Measurements from ENCODE around the gene MCTP2. TPM values are rescaled to one million over a fixed set of nuclear protein-coding genes. Genes with fewer than 3 reads are reported as not detected.
"Not testable (repeated sequence)": the region's sequence is repeated elsewhere in the genome, so short reads cannot be mapped to it uniquely, and the experiment has no call there.

MCTP2 gene
- total RNA-seq, 1 experiment from 2014 or later, result not detected

DNA sequence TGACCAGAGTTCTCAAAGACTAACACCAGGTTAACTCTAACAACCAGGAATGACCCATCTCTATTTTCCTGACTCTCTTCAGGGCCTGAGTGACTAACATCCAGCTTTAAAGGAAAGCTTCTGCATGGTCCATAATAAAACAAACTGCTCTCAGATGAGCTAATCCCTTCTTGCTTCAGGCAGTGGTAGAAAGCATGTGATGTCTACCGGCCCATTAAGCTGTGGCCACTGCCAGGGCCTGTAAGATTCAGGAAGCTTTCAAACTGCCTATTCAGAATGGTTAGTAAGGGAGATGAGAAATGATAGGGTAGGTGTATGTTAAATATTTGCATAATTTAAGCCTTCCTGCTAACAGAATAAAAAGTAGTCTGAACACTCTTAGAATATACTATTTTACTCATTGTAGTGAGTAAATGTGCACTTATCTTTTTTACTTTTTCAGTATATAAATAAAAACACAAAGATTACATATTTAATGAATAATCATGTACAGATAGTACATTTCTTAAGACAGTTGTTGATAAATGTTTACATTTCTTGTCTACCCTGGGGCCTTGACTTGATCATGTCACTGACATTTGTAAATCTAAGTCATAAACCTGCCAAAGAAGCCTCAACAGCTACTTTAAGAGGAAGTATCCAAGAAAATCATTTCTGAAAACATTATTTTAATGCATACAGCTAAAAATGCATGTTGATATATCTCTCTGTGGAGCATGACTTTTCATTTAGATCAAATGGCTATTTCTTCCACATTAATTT, 222.0 kb downstream of the MCTP2 start:
- no peak for DNase-seq (ENCODE audit: low spot score)

DNA sequence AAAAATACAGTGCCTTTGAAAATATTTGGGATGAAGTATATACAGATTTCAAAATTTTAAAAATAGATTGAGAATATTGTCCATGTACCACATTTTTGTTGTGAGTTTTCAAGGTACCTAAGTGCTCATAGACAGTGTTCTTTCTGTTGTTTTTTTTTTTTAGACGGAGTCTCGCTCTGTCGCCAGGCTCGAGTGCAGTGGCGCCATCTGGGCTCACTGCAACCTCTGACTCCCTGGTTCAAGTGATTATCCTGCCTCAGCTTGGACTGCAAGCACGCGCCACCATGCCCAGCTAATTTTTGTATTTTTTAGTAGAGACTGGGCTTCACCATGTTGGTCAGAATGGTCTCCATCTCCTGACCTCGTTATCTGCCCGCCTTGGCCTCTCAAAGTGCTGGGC, 223.9 kb downstream of the MCTP2 start:
- DNase-seq (ENCODE audit: low spot score), result no peak

DNA sequence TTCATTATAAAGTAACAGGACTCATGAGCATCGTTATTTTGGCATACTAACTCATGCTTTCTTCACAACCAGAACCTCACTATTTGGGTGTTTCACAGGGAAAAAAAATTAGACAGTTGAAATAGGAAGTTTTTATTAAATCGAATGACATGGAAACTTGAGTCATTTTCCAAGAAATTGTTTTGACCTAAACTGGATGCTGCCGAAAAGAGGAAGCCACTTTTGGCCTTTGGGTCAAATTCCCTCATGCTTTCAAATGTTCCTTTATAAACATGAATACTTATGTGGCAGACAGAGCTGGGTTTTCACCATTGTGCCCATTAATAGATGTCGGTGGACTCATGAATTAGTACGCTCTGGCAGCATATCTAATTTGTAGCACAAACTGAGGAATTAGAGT, 224.9 kb downstream of the MCTP2 start:
- DNase-seq (ENCODE audit: low spot score), result no peak

DNA sequence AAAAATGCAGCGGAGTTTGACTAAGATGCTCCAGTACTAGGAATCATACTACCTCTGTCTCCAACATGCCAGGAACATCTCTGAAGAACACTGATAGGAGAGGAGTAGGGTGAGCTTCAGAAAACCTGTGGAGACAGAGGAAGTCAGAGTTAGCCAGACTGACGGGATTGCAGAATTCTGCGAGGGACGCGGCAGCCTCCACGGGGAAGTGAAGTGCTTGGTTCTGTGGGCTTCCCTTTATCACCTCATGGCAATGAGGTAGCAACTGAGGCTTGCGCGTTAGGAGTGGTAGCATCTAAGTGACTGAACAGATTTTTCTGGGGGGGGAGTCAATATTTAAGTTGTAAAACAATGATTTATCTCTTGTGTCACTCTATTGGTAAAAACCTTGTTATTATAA, 226.3 kb downstream of the MCTP2 start:
- no peak for DNase-seq (ENCODE audit: low spot score)

DNA sequence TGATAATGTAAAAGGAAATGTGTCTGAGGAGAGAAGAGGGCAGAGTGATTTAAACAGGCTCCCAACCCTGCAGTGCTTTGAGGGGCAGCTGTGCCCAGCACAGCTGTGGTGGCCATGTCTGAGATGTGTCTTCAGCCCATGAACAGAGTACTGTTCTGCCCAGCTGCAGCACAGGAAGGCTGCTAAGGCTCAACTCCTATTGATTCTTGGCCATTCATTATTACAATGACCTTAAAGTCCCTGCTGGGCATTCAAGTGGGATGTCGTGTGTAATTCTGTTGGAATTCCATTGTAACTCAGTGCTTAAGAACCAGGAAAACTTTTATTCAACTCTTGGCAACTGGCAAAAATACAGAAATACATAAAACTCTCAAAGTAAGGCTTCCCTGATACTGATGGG, 229.3 kb downstream of the MCTP2 start:
- DNase-seq (ENCODE audit: low spot score), result no peak

DNA sequence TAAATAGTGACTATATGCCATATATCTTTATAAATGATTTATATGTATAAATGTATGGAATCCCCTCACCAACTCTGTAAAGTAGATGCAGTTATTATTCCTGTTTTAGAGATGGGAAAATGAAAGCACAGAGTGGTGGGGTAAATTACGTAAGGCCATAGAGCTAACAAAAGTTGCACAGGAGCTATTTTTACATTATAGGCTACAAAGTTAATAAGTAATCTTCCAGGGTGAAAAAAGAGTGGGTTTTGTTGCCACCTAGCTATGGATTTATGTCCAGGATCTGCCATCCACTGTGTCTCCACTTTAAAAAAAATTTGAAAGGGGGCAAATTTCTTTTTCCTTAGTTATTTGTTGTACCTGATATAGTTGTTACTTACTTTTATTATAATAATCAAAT, 235.7 kb downstream of the MCTP2 start:
- DNase-seq (ENCODE audit: low spot score), result no peak

DNA sequence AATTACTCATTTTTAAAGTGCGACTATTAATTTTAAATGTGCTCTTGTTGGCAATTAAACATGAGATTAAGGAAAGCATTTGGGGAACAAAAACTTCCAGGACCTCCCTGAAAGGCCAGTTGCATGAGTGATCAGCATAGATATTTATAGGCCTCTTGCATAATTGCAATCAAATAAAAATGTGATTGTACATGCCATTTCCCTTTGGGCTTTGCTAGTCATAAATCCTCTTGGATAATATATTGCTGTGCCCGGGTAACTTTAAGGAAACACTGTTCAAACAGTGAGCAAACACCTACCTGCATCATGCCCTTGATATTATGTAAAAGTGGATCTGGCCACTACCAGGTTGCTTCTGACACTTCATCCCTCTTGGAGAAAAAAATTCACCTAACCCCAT, 239.1 kb downstream of the MCTP2 start:
- no peak for DNase-seq (ENCODE audit: low spot score)

DNA sequence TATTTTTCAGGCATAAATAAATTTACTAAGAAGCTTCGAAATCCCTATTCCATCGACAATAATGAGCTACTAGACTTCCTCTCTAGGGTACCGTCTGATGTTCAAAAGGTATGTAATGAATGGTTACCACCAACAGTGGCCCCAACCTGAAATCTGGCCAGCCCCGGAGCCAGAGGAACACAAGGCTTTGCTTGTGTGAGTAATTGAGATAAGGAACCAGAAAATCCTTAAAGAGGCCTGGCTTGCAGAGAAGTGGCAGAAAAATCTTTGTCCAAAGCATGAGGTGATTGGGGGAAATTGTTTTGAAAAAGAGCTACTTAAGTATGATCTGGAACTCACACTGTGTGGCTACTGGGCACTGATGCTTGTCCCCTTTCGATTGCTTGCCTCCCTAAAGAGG, 245.3 kb downstream of the MCTP2 start:
- no peak for DNase-seq (ENCODE audit: low spot score)

DNA sequence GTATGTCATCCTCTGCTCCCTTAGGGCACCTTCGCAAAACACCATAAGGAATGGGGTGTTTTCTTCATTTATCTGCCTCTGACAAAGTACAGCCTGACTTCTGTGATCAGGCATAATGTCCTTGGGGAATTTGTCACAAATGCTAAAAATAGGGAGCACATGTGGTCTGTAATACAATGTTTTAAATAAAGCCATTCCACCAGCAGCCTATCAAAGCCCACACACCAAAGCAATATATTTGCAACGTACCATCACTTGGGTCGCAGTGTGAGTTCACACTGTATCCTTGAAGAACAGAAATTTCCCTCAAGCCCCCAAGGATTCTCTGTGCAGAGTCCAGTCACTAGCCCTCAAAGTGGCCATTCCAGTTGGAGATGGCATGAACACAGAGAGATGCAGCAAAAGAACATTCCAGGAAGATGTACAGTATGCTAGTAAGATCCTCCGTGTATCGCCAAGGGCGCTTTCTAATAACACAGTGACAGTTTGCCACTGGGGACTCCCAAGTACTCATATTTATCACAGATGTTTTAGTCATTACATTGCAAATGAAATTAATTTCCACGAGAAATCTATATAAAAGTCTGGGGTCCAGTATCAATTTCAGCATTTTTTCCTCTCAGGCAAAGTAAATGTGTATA, 246.7 kb downstream of the MCTP2 start:
- DNase-seq (ENCODE audit: low spot score), result no peak

DNA sequence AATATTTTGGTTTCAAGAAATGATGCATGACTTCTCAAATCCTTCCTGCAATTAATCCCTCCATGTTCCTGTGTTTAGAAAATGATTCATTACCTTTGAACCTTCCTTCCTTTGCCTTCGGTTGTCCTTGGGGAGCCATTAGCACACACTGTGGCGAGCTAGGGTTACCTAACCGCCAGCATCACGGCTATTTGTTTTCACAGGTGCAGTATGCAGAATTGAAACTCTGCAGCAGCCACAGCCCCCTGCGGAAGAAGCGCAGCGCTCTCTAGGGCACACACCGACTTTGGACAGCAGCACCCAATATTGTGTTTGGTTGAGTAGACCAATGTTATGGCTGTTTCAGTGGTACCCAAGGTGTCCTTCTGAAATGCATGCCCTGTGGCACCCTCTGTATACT, 247.4 kb downstream of the MCTP2 start:
- no peak for DNase-seq (ENCODE audit: low spot score)

DNA sequence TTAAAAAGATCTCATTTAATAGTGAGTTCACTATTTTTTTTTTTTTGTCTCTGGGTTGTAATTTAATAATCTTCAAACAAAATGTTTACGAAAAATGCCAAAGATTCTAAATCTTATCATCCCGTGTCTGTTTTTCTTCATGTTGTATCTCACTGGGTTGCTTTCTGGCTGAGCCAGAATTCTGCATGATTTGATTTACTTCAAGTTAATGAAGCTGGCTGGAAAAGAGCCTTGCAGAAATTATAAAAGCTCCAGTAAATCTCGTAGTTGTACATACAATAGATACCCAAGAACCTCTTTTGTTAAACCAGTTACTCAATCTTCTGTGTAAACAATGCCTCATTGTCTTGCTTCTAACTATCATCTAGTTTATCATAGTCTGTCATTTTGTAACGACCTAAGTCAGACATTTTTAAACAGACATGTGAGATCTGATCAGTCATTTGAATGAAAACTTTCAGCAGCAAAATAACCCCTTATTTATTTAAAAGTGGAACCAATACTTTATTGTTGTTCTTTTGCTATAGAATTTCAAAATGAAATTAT, 249.0 kb downstream of the MCTP2 start:
- no peak for DNase-seq (ENCODE audit: low spot score)

DNA sequence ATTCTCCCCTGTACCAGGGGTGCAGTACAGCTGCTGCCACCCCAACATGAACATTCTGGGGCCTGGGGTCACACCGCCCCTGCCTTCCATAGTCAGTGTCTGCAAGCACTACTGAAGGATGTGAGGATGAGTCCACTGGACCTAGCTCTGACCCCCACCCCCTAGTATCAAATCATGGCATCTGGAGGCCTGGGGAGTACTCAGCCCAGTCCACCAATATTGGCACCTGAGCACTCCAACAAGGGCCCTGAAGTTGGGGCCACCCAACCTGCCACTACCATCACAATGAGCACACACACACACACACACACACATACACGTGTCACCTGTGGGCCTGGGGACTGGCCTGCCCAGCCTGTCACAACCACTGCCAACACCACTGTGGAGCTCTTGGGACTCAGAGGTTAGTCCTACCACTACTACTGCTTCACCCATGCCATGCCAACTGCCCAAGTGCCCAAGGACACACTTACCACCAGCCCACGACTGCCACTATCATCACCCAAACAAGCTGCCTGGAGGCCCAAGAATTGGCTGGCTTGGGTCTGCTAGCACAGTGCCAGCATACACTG, 253.9 kb downstream of the MCTP2 start:
- DNase-seq (ENCODE audit: low spot score), result no peak

DNA sequence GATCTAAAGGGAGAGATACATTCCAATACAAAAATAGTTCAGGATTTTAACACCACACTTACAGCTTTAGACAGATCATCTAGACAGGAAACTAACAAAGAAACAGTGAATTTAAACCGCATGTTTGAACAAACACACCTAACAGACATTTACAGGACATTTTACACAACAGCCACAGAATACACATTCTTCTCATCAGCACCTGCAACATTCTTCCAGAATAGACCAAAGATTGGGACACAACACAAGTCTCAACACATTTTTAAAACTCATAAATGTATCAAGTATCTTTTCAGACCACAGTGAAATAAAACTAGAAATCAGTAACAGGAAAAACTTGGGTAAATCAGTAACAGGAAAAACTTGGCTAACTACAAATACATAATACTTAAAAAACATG, 256.3 kb downstream of the MCTP2 start:
- no peak for DNase-seq (ENCODE audit: low spot score)

DNA sequence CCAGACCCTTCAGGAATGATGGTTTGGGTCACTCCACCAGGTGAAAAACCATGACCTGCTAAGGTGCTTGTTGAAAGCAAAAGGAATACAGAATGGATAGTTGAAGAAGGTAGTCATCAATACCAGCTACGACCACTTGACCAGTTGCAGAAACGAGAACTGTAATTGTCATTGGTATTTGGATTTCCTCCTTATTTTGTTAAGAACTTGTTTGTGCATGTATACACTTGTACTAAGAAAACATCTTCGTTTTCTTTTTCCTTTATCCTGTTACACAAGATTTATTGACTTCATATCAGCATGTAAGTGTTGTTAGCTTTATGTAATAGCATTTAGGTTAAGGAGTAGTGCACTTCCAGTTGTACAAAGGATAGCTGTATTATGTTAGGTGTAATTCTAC, 261.8 kb downstream of the MCTP2 start:
- DNase-seq (ENCODE audit: low spot score), result no peak

DNA sequence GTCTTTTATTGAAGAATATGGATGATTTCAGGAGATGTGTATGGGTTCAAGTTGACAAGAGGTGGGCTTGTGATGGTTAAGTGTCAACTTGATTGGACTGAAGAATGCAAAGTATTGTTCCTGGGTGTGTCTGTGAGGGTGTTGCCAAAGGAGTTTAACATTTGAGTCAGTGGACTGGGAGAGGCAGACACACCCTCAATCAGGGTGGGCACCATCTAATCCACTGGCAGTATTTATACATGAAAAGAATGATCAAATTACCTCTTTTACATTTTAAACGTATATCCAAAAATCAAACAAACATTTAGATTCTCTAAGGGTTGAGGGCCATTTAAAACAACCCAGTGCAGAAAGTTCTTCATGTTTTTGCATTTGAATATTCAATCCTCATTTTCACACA, 262.2 kb downstream of the MCTP2 start:
- not testable (repeated sequence) for DNase-seq (ENCODE audit: low spot score)

DNA sequence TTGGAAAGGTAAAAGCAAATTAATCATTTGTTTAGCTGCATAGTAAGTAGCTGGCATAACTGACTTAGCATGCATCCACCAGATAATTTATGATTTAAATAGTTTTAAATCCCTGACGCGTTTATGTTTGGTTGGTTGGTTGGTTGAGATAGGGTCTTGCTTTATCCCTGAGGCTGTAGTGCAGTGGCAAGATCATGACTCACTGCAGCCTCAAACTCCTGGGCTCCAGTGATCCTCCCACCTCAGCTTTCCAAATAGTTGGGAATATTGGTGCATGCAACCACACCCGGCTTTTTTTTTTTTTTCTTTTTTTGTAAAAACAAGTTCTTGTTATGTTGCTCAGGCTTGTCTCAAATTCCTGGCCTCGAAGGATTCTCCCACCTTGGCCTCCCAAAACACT, 263.4 kb downstream of the MCTP2 start:
- DNase-seq (ENCODE audit: low spot score), result no peak

DNA sequence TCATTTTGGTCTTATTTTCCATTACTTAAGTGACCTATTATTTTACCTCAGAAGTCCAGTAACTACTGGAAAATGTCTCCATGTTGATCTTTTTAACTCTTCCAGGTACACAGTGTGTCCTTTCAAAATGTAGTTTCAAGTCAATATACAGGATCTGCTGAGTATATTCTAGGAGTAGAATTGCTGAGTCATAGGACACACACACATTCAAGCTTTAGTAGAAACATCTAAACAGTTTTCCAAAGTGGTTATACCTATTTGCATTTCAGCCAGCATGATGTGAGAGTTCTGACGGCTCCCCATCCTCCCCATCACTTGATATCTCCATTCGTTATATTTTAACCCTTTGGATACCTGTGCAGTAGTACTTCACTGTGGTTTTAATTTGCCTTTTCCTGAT, 271.9 kb downstream of the MCTP2 start:
- DNase-seq (ENCODE audit: low spot score), result no peak

DNA sequence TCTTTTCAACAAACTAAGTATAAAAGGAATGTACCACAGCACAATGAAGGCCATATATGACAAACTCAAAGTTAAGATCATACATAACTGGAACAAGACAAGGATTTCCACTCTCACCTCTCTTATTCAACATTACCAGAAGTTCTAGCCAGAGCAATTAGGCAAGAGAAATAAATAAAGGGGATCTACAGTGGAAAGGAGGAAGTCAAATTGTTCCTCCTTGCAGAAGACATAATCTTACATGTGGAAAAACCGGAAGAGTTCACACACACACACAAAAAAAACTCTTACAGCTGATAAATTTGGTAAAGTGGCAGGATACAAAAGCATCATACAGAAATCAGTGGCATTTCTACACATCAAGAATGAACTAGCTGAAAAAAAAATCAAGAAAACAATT, 277.9 kb downstream of the MCTP2 start:
- DNase-seq (ENCODE audit: low spot score), result no peak

DNA sequence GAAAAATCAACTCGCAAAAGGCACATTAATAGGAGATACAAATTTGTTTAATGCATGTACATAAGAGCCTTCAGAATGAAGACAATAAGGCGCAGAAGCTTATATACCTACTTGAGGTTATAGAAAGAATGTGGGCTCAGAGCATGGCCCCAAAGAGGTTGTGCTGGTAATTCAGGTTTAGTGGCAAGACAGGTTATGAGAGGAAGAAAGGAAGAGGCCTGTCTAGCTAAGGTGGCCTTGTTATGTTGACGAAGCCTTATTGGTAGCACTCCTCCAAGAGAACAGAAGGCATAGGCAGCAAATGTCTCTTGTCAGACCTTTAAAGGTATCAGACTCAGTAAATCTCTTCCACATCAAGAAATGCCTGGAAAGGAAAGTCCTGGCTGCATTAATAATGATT, 290.8 kb downstream of the MCTP2 start:
- no peak for DNase-seq (ENCODE audit: low spot score)

DNA sequence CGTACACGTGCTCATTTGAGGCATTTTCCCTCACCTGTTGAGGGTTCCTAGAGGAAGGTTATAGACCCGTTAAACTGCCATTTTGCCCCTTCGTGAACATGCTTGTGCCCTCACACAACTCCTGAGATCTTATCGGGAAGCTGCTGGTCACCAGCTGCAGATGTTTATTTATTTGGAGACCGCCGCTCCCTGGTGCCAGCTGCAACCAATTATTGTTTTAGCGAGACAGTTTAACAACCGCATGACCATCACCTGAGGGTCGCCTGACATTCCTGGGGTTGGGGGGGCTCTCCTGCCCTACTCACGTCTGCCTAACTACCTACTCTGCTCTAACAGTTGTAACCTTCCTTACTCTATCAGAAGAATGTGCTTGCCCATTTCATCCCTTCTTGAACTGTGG, 292.5 kb downstream of the MCTP2 start:
- DNase-seq (ENCODE audit: low spot score), result no peak

DNA sequence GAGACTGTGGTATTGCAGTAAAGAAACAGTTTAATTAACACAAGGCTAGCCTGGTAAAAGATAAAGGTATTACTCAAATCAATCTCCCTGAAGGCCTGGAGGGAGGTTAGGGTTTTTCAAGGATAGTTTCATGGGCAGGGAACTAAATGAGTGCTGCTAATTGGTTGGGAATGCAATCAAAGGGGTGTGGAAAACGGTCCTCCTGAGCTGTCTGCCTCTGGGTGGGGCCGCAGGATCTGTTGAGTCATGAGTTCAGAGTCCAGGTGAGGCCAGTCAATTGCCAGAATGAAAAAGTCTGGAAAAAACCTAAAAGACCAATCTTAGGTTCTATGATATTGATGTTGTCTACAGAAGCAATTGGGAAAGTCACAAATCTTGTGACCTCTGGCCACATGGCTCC, 293.2 kb downstream of the MCTP2 start:
- DNase-seq (ENCODE audit: low spot score), result no peak

DNA sequence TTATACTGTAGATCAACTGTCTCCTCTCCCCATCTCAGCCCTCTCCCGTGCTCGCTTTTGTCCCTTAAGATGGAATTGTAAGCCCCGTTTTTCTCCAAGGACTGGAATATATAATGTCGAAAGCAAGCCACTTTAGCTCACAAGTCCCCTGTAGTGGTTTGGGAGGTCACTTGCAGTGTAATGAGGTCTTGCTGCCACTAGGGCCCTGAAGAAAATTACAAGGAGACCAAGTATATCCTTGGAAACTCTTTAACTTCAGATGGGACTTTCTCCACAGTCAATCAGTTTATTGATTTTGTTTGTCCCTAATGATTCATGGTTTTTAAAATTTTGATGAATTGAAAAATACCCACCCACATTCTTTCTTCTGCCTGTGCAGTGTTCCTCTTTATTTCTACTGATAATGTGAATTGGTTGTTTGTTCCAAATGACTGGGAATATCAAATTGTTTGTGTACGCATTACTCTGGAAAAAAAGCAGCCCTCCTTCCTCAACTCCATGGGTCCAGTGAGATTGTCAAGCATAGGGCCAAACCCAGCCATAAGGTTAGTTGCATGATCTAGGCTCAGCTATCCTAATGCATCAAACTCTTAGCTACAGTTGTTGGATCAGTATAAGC, 294.8 kb downstream of the MCTP2 start:
- DNase-seq (ENCODE audit: low spot score), result no peak

DNA sequence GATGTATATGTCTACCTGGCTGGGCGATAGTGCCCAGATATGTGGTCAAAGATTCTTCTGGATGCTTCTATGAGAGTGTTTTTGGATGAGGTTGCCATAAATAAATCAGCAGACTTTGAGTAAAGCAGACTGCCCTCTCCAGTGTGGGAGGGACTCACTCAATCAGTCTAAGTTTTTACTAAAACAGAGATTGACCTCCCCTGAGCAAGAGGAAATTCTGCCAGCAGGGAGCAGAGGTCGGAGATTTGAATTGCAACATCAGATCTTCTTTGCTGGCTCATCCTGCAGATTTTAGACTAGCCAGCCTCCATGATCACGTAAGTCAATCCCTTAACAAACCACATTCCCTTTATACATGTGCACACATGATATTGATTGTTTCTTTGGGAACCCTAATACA, 300.9 kb downstream of the MCTP2 start:
- no peak for DNase-seq (ENCODE audit: low spot score)

Data from A172 (cell line).